ENCODE results near the gene C1orf174.

The C1orf174 gene

GRCh38 chr1:3940081-3940753, 40.1 kb upstream of the C1orf174 start:
- H3K9me2 ChIP-seq (ENCODE audit: low read depth, low read length): no peaks in the 10 kb centered on the region
- H3F3A ChIP-seq (ENCODE audit: insufficient read depth, low read length): no peaks in the 10 kb centered on the region
- no peak overlapping the region for H3K4me3 ChIP-seq (ENCODE audit: low read depth, low read length, poor library complexity, severe bottlenecking)
- peaks cover 3% of the 10 kb centered on the region; the same call in 1 of the 2 replicates for H3K27me3 ChIP-seq (ENCODE audit: insufficient read depth, low read length)
- H4K20me1 ChIP-seq (ENCODE audit: insufficient read depth, low read length): no peaks in the 10 kb centered on the region
- no peak overlapping the region for H2AFZ ChIP-seq (ENCODE audit: low read length)
- H3K4me1 ChIP-seq (ENCODE audit: insufficient read depth, low read length, severe bottlenecking): no peaks in the 10 kb centered on the region
- H3K79me2 ChIP-seq (ENCODE audit: insufficient read depth, low read length): no peaks in the 10 kb centered on the region
- TF ChIP-seq CTCF (IDR thresholded peaks at IDR 0.05; ENCODE audit: low read length): no peak
- TF ChIP-seq EZH2 (IDR thresholded peaks at IDR 0.05; ENCODE audit: borderline replicate concordance, low read length): no peak
- no peak overlapping the region for H3K27ac ChIP-seq (ENCODE audit: low read depth, low read length, poor library complexity, severe bottlenecking)
- no peak overlapping the region for H3K9ac ChIP-seq (ENCODE audit: low read length)
- no peaks in the 10 kb centered on the region; the same call in 1 of the 2 replicates for H3K36me3 ChIP-seq (ENCODE audit: insufficient read depth, low read length)
- no peak overlapping the region for H3K4me2 ChIP-seq (ENCODE audit: low read length)
- peaks cover 3% of the 10 kb centered on the region; the same call in 1 of the 2 replicates for H3K9me3 ChIP-seq (ENCODE audit: low read length)

- TF ChIP-seq CTCF (IDR thresholded peaks at IDR 0.05; ENCODE audit: low read length) (no peak), EZH2 (IDR thresholded peaks at IDR 0.05; ENCODE audit: borderline replicate concordance, low read length) (no peak)
- H3K36me3 ChIP-seq (ENCODE audit: insufficient read depth, low read length): no peaks in the 10 kb centered on the region; the same call in 1 of the 2 replicates
- H2AFZ ChIP-seq (ENCODE audit: low read length): no peak overlapping the region
- H3K9me2 ChIP-seq (ENCODE audit: low read depth, low read length): no peaks in the 10 kb centered on the region
- no peak overlapping the region for H3K9ac ChIP-seq (ENCODE audit: low read length)
- no peak overlapping the region for H3K4me2 ChIP-seq (ENCODE audit: low read length)
- H3F3A ChIP-seq (ENCODE audit: insufficient read depth, low read length): no peaks in the 10 kb centered on the region
- H3K4me1 ChIP-seq (ENCODE audit: insufficient read depth, low read length, severe bottlenecking): no peaks in the 10 kb centered on the region
- H3K27me3 ChIP-seq (ENCODE audit: insufficient read depth, low read length): no peaks in the 10 kb centered on the region; the same call in 1 of the 2 replicates
- H4K20me1 ChIP-seq (ENCODE audit: insufficient read depth, low read length): no peaks in the 10 kb centered on the region
- no peaks in the 10 kb centered on the region for H3K79me2 ChIP-seq (ENCODE audit: insufficient read depth, low read length)
- peaks cover 3% of the 10 kb centered on the region; the same call in 1 of the 2 replicates for H3K9me3 ChIP-seq (ENCODE audit: low read length)
- no peak overlapping the region for H3K4me3 ChIP-seq (ENCODE audit: low read depth, low read length, poor library complexity, severe bottlenecking)
- no peak overlapping the region for H3K27ac ChIP-seq (ENCODE audit: low read depth, low read length, poor library complexity, severe bottlenecking)
Observed at GRCh38 chr1:3939242-3940080, 39.4 kb upstream of the C1orf174 start.

- TF ChIP-seq EZH2 (IDR thresholded peaks at IDR 0.05; ENCODE audit: borderline replicate concordance, low read length) (no peak), CTCF (IDR thresholded peaks at IDR 0.05; ENCODE audit: low read length) (no peak)
- no peaks in the 10 kb centered on the region for H4K20me1 ChIP-seq (ENCODE audit: insufficient read depth, low read length)
- H3K9me2 ChIP-seq (ENCODE audit: low read depth, low read length): no peaks in the 10 kb centered on the region
- H3K9ac ChIP-seq (ENCODE audit: low read length): no peak overlapping the region
- H3K4me1 ChIP-seq (ENCODE audit: insufficient read depth, low read length, severe bottlenecking): peaks cover 13% of the 10 kb centered on the region
- H3F3A ChIP-seq (ENCODE audit: insufficient read depth, low read length): no peaks in the 10 kb centered on the region
- no peak overlapping the region for H2AFZ ChIP-seq (ENCODE audit: low read length)
- peaks cover 3% of the 10 kb centered on the region; the same call in 1 of the 2 replicates for H3K9me3 ChIP-seq (ENCODE audit: low read length)
- H3K4me3 ChIP-seq (ENCODE audit: low read depth, low read length, poor library complexity, severe bottlenecking): no peak overlapping the region
- no peaks in the 10 kb centered on the region for H3K79me2 ChIP-seq (ENCODE audit: insufficient read depth, low read length)
- H3K4me2 ChIP-seq (ENCODE audit: low read length): no peak overlapping the region
- H3K36me3 ChIP-seq (ENCODE audit: insufficient read depth, low read length): no peaks in the 10 kb centered on the region
- no peaks in the 10 kb centered on the region; the same call in 1 of the 2 replicates for H3K27me3 ChIP-seq (ENCODE audit: insufficient read depth, low read length)
- no peak overlapping the region for H3K27ac ChIP-seq (ENCODE audit: low read depth, low read length, poor library complexity, severe bottlenecking)
Observed at GRCh38 chr1:3932156-3932919, 32.3 kb upstream of the C1orf174 start.

Data from OCI-LY1 (cell line).